KG1 (cell line): ENCODE measurements around the gene OSBPL5.

ENCODE experiments used
- DNase-seq: peaks from one replicate; lab custom pipeline; 2025; lab: John Stamatoyannopoulos, UW

OSBPL5 gene

GRCh38 chr11:3050386-3051195 is 114.5 kb downstream of the OSBPL5 start:
- no peak for DNase-seq

GRCh38 chr11:3049430-3050243 is 115.5 kb downstream of the OSBPL5 start:
- no peak for DNase-seq

GRCh38 chr11:3047637-3048036 is 117.5 kb downstream of the OSBPL5 start:
- no peak for DNase-seq

GRCh38 chr11:3046641-3047040 is 118.5 kb downstream of the OSBPL5 start:
- DNase-seq = no peak

- DNase-seq = no peak
Observed at GRCh38 chr11:3046190-3046589, 118.9 kb downstream of the OSBPL5 start.

GRCh38 chr11:3044915-3045314 is 120.2 kb downstream of the OSBPL5 start:
- no peak for DNase-seq

- DNase-seq = no peak
Observed at GRCh38 chr11:3044004-3044403, 121.1 kb downstream of the OSBPL5 start.

- no peak for DNase-seq
Observed at GRCh38 chr11:3043315-3043871, 121.7 kb downstream of the OSBPL5 start.

GRCh38 chr11:3042496-3043314 is 122.4 kb downstream of the OSBPL5 start:
- DNase-seq = no peak

GRCh38 chr11:3041699-3042441 is 123.2 kb downstream of the OSBPL5 start:
- DNase-seq = no peak

- no peak for DNase-seq
Observed at GRCh38 chr11:3040881-3041280, 124.2 kb downstream of the OSBPL5 start.

- DNase-seq = no peak
Observed at GRCh38 chr11:3037945-3038271, 127.2 kb downstream of the OSBPL5 start.
